ENCODE measurements around the gene RHBDF1.

RHBDF1 gene

GRCh38 chr16:76535-77272, 4.3 kb upstream of the RHBDF1 start:
- TF ChIP-seq EZH2phosphoT487 (conservative IDR thresholded peaks at IDR 0.05; ENCODE audit: low read length) = no peak
- no peak for TF ChIP-seq CTCF (IDR thresholded peaks at IDR 0.05; ENCODE audit: insufficient read depth, low read length, poor library complexity, severe bottlenecking)
- Histone ChIP-seq H3K4me2 (ENCODE audit: low read depth, low read length, poor library complexity, severe bottlenecking) (peak overlapping the region; percentile 59), H3K9me2 (replicated peaks; ENCODE audit: insufficient read depth, low read length) (no peaks in the 10 kb centered on the region), H2AFZ (ENCODE audit: low read depth, low read length, severe bottlenecking) (no peak overlapping the region), H4K20me1 (ENCODE audit: low read depth, low read length) (no peaks in the 10 kb centered on the region), H3K27me3 (ENCODE audit: low read length) (no peaks in the 10 kb centered on the region), H3K9ac (ENCODE audit: low read length) (peak overlapping the region; percentile 82), H3K27ac (ENCODE audit: low read depth, low read length) (no peak overlapping the region), H3K36me3 (ENCODE audit: low read length) (no peaks in the 10 kb centered on the region), H3F3A (ENCODE audit: insufficient read depth) (no peaks in the 10 kb centered on the region), H3K9me3 (ENCODE audit: insufficient read depth, low read length) (no peaks in the 10 kb centered on the region), H3K4me3 (ENCODE audit: insufficient read depth, low read length, poor library complexity, severe bottlenecking) (no peak overlapping the region), H3K79me2 (ENCODE audit: insufficient read depth, low read length) (no peaks in the 10 kb centered on the region)

GRCh38 chr16:75580-76501, 3.4 kb upstream of the RHBDF1 start:
- no peak overlapping the region for H3K9ac ChIP-seq (ENCODE audit: low read length)
- H3K79me2 ChIP-seq (ENCODE audit: insufficient read depth, low read length) = no peaks in the 10 kb centered on the region
- H3F3A ChIP-seq (ENCODE audit: insufficient read depth) = no peaks in the 10 kb centered on the region
- H3K9me2 ChIP-seq (replicated peaks; ENCODE audit: insufficient read depth, low read length) = no peaks in the 10 kb centered on the region
- H3K36me3 ChIP-seq (ENCODE audit: low read length) = no peaks in the 10 kb centered on the region
- H4K20me1 ChIP-seq (ENCODE audit: low read depth, low read length) = no peaks in the 10 kb centered on the region
- TF ChIP-seq CTCF (IDR thresholded peaks at IDR 0.05; ENCODE audit: insufficient read depth, low read length, poor library complexity, severe bottlenecking) = no peak
- no peak for TF ChIP-seq EZH2phosphoT487 (conservative IDR thresholded peaks at IDR 0.05; ENCODE audit: low read length)
- H2AFZ ChIP-seq (ENCODE audit: low read depth, low read length, severe bottlenecking) = no peak overlapping the region
- no peak overlapping the region for H3K4me2 ChIP-seq (ENCODE audit: low read depth, low read length, poor library complexity, severe bottlenecking)
- H3K27me3 ChIP-seq (ENCODE audit: low read length) = no peaks in the 10 kb centered on the region
- H3K4me3 ChIP-seq (ENCODE audit: insufficient read depth, low read length, poor library complexity, severe bottlenecking) = no peak overlapping the region
- no peaks in the 10 kb centered on the region for H3K9me3 ChIP-seq (ENCODE audit: insufficient read depth, low read length)
- H3K27ac ChIP-seq (ENCODE audit: low read depth, low read length) = no peak overlapping the region

- no peaks in the 10 kb centered on the region for H3K9me2 ChIP-seq (replicated peaks; ENCODE audit: insufficient read depth, low read length)
- H4K20me1 ChIP-seq (ENCODE audit: low read depth, low read length) = no peaks in the 10 kb centered on the region
- H3K9me3 ChIP-seq (ENCODE audit: insufficient read depth, low read length) = no peaks in the 10 kb centered on the region
- no peak overlapping the region for H2AFZ ChIP-seq (ENCODE audit: low read depth, low read length, severe bottlenecking)
- no peak overlapping the region for H3K9ac ChIP-seq (ENCODE audit: low read length)
- no peaks in the 10 kb centered on the region for H3K27me3 ChIP-seq (ENCODE audit: low read length)
- H3K4me3 ChIP-seq (ENCODE audit: insufficient read depth, low read length, poor library complexity, severe bottlenecking) = no peak overlapping the region
- no peaks in the 10 kb centered on the region for H3F3A ChIP-seq (ENCODE audit: insufficient read depth)
- TF ChIP-seq CTCF (IDR thresholded peaks at IDR 0.05; ENCODE audit: insufficient read depth, low read length, poor library complexity, severe bottlenecking) (no peak), EZH2phosphoT487 (conservative IDR thresholded peaks at IDR 0.05; ENCODE audit: low read length) (no peak)
- no peaks in the 10 kb centered on the region for H3K36me3 ChIP-seq (ENCODE audit: low read length)
- no peak overlapping the region for H3K27ac ChIP-seq (ENCODE audit: low read depth, low read length)
- no peaks in the 10 kb centered on the region for H3K79me2 ChIP-seq (ENCODE audit: insufficient read depth, low read length)
- H3K4me2 ChIP-seq (ENCODE audit: low read depth, low read length, poor library complexity, severe bottlenecking) = no peak overlapping the region
These were observed 2.4 kb upstream of the RHBDF1 start for GRCh38 chr16:74747-75334.

Data from SU-DHL-6 (cell line).